GM21528 (cell line): ENCODE data around the gene ATXN1.

Experiments
- ATAC-seq: cut with Tn5 transposase; IDR thresholded peaks from one replicate; pipeline ENCODE4 v1.9.1; 2021; ENCODE audit warnings: mild to moderate bottlenecking, moderate library complexity; ENCODE audit not compliant: unreplicated experiment, low FRiP score

The ATXN1 gene

GRCh38 chr6:16594849-16595248 lies 166.4 kb downstream of the ATXN1 start:
- no peak for ATAC-seq

DNA sequence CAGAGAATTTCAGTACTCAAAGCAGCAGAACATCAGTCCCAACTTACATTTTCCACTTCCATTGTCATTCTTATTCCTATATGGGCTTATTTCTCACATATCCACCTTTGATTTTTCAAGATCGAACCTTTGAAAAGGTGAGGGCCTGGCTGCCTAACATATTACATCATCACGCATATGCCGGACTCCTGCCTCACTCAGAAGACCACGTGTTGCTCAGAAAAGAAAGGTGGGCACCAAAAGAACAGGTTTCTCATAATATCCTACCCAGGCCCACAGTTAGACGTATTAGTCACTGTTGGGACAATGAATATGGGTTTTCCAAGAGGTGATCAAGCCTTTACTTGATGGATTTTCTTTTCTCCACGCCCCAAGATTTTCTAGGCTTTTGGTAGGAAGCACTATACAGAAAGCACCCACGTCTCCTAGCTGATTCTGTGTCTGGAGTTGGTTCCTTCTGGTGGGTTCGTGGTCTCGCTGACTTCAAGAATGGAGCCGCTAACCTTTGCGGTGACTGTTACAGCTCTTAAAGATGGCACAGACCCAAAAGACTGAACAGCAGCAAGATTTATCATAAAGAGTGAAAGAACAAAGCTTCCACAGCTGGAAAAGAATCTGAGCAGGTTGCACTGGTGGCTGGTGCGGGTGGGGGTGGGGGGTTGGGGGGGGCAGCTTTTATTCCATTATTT lies 168.9 kb downstream of the ATXN1 start:
- peak; percentile 8 for ATAC-seq

DNA sequence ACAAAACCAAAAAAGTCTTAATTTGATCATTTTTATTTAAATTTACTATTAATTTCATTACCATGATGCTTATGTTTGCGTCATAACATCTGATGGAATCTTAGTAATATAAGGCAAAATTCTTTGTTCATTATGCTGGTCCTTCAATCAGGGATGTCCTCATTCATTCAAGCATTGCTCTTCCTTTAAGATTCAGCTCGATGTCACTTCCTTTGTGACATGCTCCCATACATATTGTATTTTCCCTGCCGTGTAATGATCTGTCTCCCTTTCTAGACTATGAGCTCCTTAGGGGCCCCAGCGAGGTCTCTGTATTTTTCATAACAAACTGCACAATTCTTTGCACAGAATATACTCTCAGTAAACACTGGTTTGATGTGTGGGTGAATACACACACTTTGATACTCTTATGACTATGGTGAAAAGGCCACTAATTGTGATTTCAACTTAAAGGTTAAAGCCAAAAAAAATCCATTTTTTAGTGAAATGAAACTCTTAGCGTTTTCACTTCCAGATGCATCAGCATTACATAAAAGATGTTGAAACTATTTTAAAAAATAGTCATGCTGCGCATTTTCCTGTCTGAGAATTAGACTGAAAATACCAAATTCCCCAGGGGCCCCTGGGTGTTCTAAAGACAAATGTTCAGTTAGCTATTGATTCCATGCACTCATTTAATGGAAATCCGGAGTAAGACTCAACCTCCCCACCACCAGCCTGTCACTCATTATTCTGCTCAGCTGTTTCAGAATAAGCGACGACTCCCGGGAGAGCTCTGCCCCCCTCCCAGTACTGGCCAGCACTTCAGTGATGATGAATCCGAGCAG lies 169.7 kb downstream of the ATXN1 start:
- peak; percentile 62 for ATAC-seq

GRCh38 chr6:16585805-16586204 lies 175.5 kb downstream of the ATXN1 start:
- ATAC-seq, result no peak

DNA sequence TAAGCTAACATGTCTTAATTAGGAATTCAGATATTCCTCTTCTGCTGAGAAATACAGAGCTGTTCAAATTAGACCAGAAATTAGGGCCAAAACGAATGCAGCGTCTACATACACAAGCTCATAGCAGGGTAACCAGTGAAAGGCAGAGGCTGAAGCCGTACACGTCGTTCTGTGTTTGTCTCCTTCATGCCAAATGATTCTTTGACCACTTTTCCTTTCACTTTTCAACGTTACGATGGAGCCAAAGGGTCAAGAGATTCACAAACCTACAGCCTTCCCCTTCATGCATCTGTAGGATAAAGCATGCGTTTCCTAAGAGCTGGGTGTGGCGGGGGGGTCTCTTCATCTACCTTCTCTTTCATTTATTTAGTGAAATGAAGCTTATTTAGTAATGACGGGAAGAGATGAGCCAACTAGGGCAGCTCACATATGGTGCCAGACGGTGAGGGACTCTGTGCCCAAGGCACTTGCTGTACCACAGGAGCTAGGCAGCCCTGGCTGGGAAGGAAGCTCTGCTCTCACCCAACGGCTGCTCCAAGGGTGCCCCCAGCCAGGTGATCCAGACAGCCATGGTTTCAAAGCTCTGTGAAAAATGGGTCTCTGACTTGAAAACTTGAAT lies 178.0 kb downstream of the ATXN1 start:
- no peak for ATAC-seq

GRCh38 chr6:16582446-16583143 lies 178.7 kb downstream of the ATXN1 start:
- no peak for ATAC-seq

GRCh38 chr6:16578695-16579285 lies 182.5 kb downstream of the ATXN1 start:
- ATAC-seq, result no peak

DNA sequence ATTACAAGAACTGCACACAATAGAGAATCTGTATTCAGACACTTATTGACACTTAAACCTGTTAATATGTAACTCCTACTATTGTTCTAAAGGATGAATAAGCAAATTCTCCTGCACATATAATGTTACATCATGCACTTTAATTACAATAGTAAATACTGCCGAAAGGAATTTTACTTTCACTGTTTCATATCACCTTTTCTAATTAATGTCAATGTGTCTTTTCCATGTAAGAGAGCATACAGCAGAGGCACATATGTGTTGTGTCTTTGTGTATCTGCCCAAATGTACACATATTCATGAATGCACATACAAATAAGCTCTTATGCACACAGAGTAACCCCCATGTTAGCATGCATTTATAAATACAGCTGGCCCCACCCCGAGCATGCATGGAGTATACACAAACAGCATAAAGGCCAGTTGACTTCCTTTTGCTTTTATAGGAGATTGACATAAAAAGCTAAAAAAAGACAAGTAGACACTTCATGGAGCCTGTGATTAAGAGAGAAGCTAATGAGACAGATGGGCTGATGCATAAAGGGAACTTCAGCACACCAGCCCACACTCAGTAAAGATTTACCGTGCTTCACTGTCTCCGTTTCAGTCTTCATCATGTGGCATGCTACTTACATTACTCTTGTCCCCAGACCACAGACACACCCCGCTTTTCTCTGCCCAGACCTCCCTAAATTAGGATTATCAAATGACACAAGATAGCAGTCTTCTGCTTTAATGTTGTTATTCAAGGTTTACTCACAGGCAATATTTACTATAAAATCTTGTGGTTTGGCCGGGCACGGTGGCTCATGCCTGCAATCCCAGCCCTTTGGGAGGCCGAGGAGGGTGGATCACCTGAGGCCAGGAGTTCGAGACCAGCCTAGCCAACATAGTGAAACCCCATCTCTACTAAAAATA lies 184.6 kb downstream of the ATXN1 start:
- ATAC-seq, result peak; percentile 83

DNA sequence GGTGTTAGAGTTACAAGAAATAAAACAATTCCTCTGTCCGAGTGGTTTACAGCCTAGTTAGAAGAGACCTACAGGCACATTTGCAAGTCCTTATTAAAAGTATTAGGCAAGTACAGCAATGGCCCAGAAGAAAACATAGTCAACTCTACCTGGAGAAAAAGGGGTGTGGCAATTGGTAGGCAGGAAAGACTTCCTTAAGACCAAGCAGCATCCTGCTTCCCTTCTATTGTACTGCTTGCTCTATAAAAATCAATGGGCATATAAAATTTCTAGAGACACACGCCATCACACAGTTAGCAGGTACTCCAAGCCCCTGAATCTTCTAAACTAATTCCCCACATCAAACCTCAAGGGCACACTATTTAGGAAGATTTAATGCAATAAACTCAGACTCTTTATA lies 185.6 kb downstream of the ATXN1 start:
- no peak for ATAC-seq

GRCh38 chr6:16572943-16573342 lies 188.3 kb downstream of the ATXN1 start:
- no peak for ATAC-seq

- ATAC-seq, result no peak
Observed at GRCh38 chr6:16572317-16572716, 188.9 kb downstream of the ATXN1 start.

- no peak for ATAC-seq
Observed at GRCh38 chr6:16570946-16571345, 190.3 kb downstream of the ATXN1 start.

- no peak for ATAC-seq
Observed at GRCh38 chr6:16570221-16570553, 191.1 kb downstream of the ATXN1 start.

DNA sequence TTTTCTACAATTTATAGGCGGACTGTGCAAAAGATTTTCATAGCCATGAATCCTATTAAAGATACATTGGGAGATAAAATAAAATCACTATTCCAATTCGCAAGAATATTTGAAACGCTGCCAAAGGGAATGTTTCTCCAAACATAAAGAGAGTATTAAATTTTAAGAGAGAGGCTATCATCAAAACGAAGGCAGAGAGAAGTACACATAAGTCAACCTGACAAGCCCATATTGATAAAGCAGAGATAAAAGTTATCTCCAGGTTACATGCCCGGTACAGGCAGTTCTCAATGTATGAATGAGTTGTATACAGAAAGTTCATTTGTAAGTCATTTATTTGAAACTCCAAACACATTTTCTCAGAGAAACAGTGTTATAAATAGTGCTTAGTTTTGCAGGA lies 193.1 kb downstream of the ATXN1 start:
- ATAC-seq, result no peak

DNA sequence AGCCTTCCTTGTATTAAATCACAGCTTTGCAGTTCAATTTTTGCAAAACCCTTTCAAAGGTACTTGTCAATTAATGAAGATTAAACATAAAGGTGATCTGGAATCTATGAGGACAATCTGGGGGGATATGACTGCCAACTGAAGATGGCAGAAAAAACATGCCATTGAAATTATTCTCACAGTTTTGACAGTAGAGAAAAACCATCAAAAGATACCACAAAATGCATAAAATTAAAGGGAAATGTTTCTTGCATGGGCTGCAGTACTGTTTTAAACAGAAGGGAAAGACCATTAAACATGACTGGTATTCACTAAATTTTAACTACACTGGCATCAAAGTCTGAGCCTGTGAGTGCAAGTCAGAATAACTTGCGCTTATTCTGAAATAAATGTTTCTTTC lies 194.2 kb downstream of the ATXN1 start:
- no peak for ATAC-seq

DNA sequence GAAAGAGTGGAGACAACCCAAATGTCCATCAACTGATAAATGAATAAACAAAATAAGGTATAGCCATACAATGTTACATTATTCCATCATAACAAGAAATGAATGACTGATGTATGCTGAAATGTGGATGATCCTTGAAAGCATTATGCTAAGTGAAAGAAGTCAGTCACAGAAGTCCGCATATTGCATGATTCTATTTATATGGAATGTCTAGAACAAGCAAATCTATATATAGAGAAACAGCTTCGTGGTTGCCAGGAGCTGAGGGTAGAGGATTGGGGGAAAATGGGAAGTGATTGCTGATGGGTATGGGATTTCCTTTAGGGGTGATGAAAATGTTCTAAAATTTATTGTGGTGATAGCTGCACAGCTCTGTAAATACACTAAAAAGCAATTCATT lies 196.8 kb downstream of the ATXN1 start:
- no peak for ATAC-seq

DNA sequence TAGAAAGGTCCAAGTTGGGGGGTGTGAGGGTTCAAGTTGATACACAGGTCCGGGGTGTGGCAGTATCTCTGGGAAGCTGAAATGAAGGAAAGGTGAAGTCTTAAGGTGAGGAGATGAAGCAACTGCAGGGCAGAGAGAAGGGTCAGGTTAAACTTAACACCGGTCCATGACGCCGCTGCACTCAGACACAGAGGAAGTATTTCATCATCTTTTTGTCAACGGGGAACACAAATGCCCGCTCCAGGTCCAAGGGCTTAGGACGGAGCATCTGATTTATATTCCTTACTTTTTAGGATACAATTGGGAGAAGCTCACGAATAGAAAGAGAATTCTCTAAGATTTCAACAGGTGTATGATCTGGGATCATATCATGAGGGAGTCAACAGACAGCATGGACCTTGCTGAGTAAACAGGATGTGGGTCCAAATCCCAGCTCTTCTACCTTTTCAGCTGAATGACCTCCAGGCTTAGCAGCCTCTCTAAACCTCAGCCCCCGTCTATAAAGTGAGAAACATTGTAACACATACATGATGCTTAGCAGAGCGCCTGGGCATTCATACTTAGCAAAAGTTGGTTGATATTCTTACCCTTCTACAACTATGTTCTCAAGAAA lies 197.5 kb downstream of the ATXN1 start:
- ATAC-seq, result no peak

- no peak for ATAC-seq
Observed at GRCh38 chr6:16562498-16562897, 198.8 kb downstream of the ATXN1 start.

DNA sequence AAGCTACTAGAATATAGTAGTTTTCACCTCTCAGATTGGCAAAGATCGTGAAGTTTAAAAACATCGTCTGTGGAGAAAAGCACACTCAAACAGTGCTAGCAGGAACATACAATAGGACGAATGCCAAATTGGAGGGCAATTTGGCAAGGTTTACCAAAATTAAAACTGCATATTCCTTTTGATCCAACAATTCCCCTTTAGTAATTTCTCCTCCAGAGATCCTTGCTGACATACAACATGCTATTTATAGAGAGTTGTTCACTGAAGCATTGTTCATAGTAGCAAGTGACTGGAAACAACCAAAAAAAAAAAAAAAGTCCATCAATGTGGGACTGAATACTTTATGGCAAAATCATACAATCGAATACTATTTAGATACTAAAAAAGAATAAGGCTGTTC lies 202.2 kb downstream of the ATXN1 start:
- no peak for ATAC-seq
